Esophagus muscularis mucosa (tissue), 3 donors: ENCODE results near the gene RANBP17.
"Not testable (repeated sequence)": the region's sequence is repeated elsewhere in the genome, so short reads cannot be mapped to it uniquely, and the experiment has no call there.

Source experiments
- CTCF ChIP-seq, 3 experiments: fragments of 200-600 bp in 2 of 3; fragments of 450-650 bp in 1 of 3; sonication (generic) in 2 of 3; IDR thresholded peaks; one replicate each; pipeline ENCODE4 v1.5.1; 2017 to 2019; ENCODE audit warnings: antibody characterized with exemption in 3 of 3, mild to moderate bottlenecking in 2 of 3, moderate library complexity in 1 of 3
- POLR2A ChIP-seq: fragments of 450-650 bp; IDR thresholded peaks from one replicate; pipeline ENCODE4 v1.6.1; 2017; ENCODE audit warnings: antibody characterized with exemption, moderate library complexity, mild to moderate bottlenecking, low read depth

GRCh38 chr5:171178190-171178589 is 316.4 kb downstream of the RANBP17 start:
- not testable (repeated sequence) for TF ChIP-seq CTCF (IDR thresholded peaks at IDR 0.05); POLR2A
